Breast epithelium (tissue), 4 donors: ENCODE data around the gene ANTXR2. TPM values are rescaled to one million over a fixed set of nuclear protein-coding genes. Genes with fewer than 3 reads are reported as not detected.
"Not testable (repeated sequence)": the region's sequence is repeated elsewhere in the genome, so short reads cannot be mapped to it uniquely, and the experiment has no call there.

Experiments used
- DNase-seq, 2 donors: peaks; one replicate each; pipeline ENCODE4 v3.0.0-alpha.2; 2019; ENCODE audit warnings: low spot score in 2 of 2
- H3K27ac ChIP-seq, 2 donors: fragments of 200-600 bp; sonication (generic) in 1 of 2; one replicate each; pipeline ENCODE4 v1.5.1; 2016 to 2019; ENCODE audit warnings: mild to moderate bottlenecking in 1 of 2
- H3K27me3 ChIP-seq, 2 donors: fragments of 200-600 bp; sonication (generic) in 1 of 2; one replicate each; pipeline versions ENCODE4 v1.5.1 to v1.6.0; 2017 to 2019; ENCODE audit warnings: control low read depth in 1 of 2, mild to moderate bottlenecking in 1 of 2
- H3K36me3 ChIP-seq: fragments of 200-600 bp; one replicate; pipeline ENCODE4 v1.5.1; 2019
- H3K4me1 ChIP-seq, 2 donors: fragments of 200-600 bp; sonication (generic); one replicate each; pipeline ENCODE4 v1.5.1; 2016 to 2019; ENCODE audit warnings: control low read depth in 1 of 2
- H3K4me3 ChIP-seq, 3 donors: fragments of 200-600 bp; sonication (generic); 1 replicate in 2 of 3; 2 replicates in 1 of 3; pipeline ENCODE4 v1.5.1; 2016 to 2019; ENCODE audit warnings: mild to moderate bottlenecking in 3 of 3, moderate library complexity in 2 of 3
- H3K9me3 ChIP-seq, 2 donors: fragments of 200-600 bp; sonication (generic) in 1 of 2; one replicate each; pipeline ENCODE4 v1.5.1; 2016 to 2019; ENCODE audit warnings: control low read depth in 1 of 2
- POLR2A ChIP-seq: fragments of 450-650 bp; IDR thresholded peaks from one replicate; pipeline ENCODE4 v1.6.1; 2016; ENCODE audit warnings: antibody characterized with exemption, mild to moderate bottlenecking, moderate library complexity
- POLR2AphosphoS5 ChIP-seq, 3 donors: sonication (generic); formaldehyde crosslinking; IDR thresholded peaks; one replicate each; pipeline ENCODE4 v1.6.1; 2017; ENCODE audit warnings: antibody characterized with exemption in 3 of 3
- intact Hi-C: fragments of 100-400 bp; cut with DNase I; formaldehyde crosslinking; loops from one replicate; pipeline ENCODE4 v1.15.1; 2023; ENCODE audit warnings: low total_unique reads
- total RNA-seq, 3 donors: library from RNA; depleted of rRNA; stranded (reverse); fragments of >200 nt; gene quantifications; one replicate each; pipeline ENCODE4 v1.1.0, GENCODE V29; 2016
- TF ChIP-seq, protein P1 (sequence below), 3 donors: fragments of 450-650 bp; IDR thresholded peaks; one replicate each; pipeline ENCODE4 v1.5.1; 2016 to 2017; ENCODE audit warnings: antibody characterized with exemption in 3 of 3, mild to moderate bottlenecking in 3 of 3, moderate library complexity in 3 of 3

ANTXR2 gene
- total RNA-seq, 3 donors from 2014 or later: 55.1 to 229 (median 77.4) TPM

DNA sequence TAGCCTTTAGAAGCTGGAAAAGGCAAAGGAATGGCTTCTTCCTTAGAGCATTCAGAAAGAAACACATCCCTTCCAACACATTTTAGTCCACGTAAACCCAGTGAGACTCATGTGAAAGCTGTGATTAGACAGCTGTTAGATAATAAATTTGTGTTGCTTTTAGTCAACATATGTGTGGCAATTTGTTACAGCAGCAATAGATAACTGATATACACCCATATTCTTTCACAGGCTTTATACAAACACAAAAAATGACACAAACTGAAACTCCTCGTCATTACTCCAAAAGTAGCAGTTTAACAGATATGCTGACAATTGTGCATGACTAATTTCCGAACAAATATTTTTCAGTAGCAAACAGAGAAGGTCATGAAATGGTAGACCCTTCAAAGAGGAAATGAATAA is 65.3 kb downstream of the ANTXR2 start:
- intact Hi-C loops: no loop called here
- no peak overlapping the region for H3K4me3 ChIP-seq
- H3K9me3 ChIP-seq: peaks cover 4% of the 10 kb centered on the region in 2 donors
- no peaks in the 10 kb centered on the region for H3K27me3 ChIP-seq
- TF ChIP-seq POLR2A (no peak), POLR2AphosphoS5 (IDR thresholded peaks at IDR 0.05) (no peak)
- TF ChIP-seq, protein P1, sequence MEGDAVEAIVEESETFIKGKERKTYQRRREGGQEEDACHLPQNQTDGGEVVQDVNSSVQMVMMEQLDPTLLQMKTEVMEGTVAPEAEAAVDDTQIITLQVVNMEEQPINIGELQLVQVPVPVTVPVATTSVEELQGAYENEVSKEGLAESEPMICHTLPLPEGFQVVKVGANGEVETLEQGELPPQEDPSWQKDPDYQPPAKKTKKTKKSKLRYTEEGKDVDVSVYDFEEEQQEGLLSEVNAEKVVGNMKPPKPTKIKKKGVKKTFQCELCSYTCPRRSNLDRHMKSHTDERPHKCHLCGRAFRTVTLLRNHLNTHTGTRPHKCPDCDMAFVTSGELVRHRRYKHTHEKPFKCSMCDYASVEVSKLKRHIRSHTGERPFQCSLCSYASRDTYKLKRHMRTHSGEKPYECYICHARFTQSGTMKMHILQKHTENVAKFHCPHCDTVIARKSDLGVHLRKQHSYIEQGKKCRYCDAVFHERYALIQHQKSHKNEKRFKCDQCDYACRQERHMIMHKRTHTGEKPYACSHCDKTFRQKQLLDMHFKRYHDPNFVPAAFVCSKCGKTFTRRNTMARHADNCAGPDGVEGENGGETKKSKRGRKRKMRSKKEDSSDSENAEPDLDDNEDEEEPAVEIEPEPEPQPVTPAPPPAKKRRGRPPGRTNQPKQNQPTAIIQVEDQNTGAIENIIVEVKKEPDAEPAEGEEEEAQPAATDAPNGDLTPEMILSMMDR (IDR thresholded peaks at IDR 0.05): no peak
- H3K27ac ChIP-seq: no peak overlapping the region
- no peak for DNase-seq
- no peaks in the 10 kb centered on the region for H3K36me3 ChIP-seq
- no peaks in the 10 kb centered on the region for H3K4me1 ChIP-seq

DNA sequence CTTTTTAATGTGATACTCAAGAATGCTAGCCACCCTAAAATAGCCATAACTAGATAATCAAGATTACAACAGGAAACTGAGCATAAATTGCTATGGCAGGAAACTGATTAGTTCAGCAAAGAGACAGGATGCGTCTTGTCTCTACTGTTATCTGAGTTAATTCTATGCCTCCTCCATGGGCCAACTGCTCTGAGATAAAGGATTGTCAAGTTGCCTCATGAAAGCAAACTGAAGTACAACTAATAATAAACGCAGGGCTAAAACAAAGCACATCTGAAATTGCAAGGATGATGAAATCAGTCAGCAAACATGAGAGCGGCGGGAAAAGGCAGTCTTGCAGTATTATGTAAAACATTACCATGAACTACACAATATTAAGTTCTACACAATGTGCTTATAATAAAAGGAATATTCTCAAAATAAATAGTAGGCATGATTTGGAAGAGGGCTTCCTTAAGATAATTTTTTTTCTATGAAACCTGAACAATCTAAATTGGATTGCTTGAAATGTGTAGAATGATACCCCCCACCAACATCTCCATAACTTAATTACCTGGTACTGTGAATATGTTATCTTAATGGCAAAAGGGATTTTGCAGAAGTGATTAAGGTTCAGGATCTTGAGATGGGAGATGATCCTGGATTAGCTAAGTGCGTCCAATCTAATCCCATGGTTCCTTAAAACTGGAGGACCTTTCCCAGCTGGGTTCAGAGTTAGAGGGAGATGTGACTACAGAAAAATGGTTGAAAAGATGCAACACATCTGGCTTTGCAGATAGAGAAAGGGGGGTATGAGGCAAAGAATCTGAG is 65.9 kb downstream of the ANTXR2 start:
- Histone ChIP-seq H3K9me3 (peaks cover 4% of the 10 kb centered on the region in 2 donors), H3K27ac (no peak overlapping the region), H3K27me3 (no peaks in the 10 kb centered on the region), H3K4me1 (no peaks in the 10 kb centered on the region), H3K4me3 (no peak overlapping the region), H3K36me3 (no peaks in the 10 kb centered on the region)
- no peak for TF ChIP-seq POLR2AphosphoS5 (IDR thresholded peaks at IDR 0.05)
- TF ChIP-seq, protein P1 (IDR thresholded peaks at IDR 0.05): no peak
- no peak for TF ChIP-seq POLR2A
- no peak for DNase-seq
- intact Hi-C loops: no loop called here

GRCh38 chr4:80005863-80006262 is 67.2 kb downstream of the ANTXR2 start:
- Histone ChIP-seq H3K9me3 (peaks cover 4% of the 10 kb centered on the region in 2 donors), H3K4me3 (no peak overlapping the region), H3K27me3 (no peaks in the 10 kb centered on the region), H3K36me3 (no peaks in the 10 kb centered on the region), H3K4me1 (no peaks in the 10 kb centered on the region), H3K27ac (no peak overlapping the region)
- no peak for TF ChIP-seq POLR2AphosphoS5 (IDR thresholded peaks at IDR 0.05)
- TF ChIP-seq POLR2A: no peak
- TF ChIP-seq, protein P1 (IDR thresholded peaks at IDR 0.05): no peak
- intact Hi-C loops: no loop called here
- DNase-seq: no peak

GRCh38 chr4:80004319-80004718 is 68.7 kb downstream of the ANTXR2 start:
- no peak for DNase-seq
- TF ChIP-seq, protein P1 (IDR thresholded peaks at IDR 0.05): no peak
- TF ChIP-seq POLR2AphosphoS5 (IDR thresholded peaks at IDR 0.05) (no peak), POLR2A (no peak)
- Histone ChIP-seq H3K27me3 (no peaks in the 10 kb centered on the region), H3K4me3 (no peak overlapping the region), H3K9me3 (peaks cover 4% of the 10 kb centered on the region in 2 donors), H3K27ac (no peak overlapping the region), H3K4me1 (no peaks in the 10 kb centered on the region), H3K36me3 (no peaks in the 10 kb centered on the region)
- intact Hi-C loops: no loop called here

DNA sequence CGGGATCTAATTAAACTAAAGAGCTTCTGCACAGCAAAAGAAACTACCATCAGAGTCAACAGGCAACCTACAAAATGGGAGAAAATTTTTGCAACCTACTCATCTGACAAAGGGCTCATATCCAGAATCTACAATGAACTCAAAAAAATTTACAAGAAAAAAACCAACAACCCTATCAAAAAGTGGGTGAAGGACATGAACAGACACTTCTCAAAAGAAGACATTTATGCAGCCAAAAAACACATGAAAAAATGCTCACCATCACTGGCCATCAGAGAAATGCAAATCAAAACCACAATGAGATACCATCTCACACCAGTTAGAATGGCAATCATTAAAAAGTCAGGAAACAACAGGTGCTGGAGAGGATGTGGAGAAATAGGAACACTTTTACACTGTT is 70.5 kb downstream of the ANTXR2 start:
- H3K27me3 ChIP-seq, H3K4me3 ChIP-seq, DNase-seq, intact Hi-C loops, H3K4me1 ChIP-seq, H3K27ac ChIP-seq, H3K36me3 ChIP-seq, H3K9me3 ChIP-seq: not testable (repeated sequence)

DNA sequence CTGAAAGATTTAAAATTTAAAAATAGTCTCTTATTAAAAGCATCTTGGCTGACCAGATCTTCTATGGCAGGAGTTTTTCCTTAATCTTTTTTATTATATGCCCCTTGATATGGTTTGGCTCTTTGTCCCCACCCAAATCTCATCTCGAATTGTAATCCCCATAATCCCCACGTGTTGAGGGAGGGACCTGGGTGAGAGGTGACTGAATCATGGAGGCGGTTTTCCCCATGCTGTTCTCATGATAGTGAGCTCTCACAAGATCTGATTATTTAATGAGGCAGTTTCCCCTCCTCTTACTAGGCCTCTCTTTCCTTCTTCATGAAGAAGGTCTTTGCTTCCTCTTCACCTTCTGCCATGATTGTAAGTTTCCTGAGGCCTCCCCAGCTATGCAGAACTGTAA is 74.0 kb downstream of the ANTXR2 start:
- H3K36me3 ChIP-seq, H3K9me3 ChIP-seq, H3K4me1 ChIP-seq, intact Hi-C loops, H3K4me3 ChIP-seq, H3K27me3 ChIP-seq, DNase-seq, H3K27ac ChIP-seq: not testable (repeated sequence)
